Measurements from ENCODE around the gene TANGO2. TPM values are rescaled to one million over a fixed set of nuclear protein-coding genes. Genes with fewer than 3 reads are reported as not detected.

Gene TANGO2
- total and polyA plus RNA-seq, 2 donors (not counting 1 experiment from before 2014, with no cell fraction given): 75.5 to 75.6 TPM

GRCh38 chr22:20000246-20001081 is 20.4 kb upstream of the TANGO2 start:
- WGBS (ENCODE audit: insufficient coverage): 88% methylated on average over 5 of the region's 14 CpGs
- H3K4me3 Mint-ChIP-seq: no peak overlapping the region
- ATAC-seq (ENCODE audit: low read depth) (no peak), DNase-seq (no peak)
- Histone ChIP-seq H3K4me1 (ENCODE audit: control insufficient read depth in 2 of 2, insufficient read depth in 2 of 2, low read length in 2 of 2) (no peaks in the 10 kb centered on the region), H4K20me1 (ENCODE audit: control insufficient read depth, insufficient read depth, low read length, poor library complexity, severe bottlenecking) (no peaks in the 10 kb centered on the region), H3K79me2 (ENCODE audit: control insufficient read depth, insufficient read depth, low read length) (no peaks in the 10 kb centered on the region), H3K36me3 (replicated peaks in 1 of 2; ENCODE audit: control extremely low read depth in 1 of 2, control insufficient read depth in 1 of 2, extremely low read depth in 1 of 2, insufficient read depth in 2 of 2, low read length in 1 of 2) (no peaks in the 10 kb centered on the region), H3K4me2 (replicated peaks; ENCODE audit: low read depth, low read length, poor library complexity, severe bottlenecking) (no peak overlapping the region), H3K4me3 (ENCODE audit: control extremely low read depth in 1 of 5, extremely low read depth in 1 of 5, insufficient read depth in 1 of 5, low read depth in 2 of 5, low read length in 4 of 5) (no peak overlapping the region), H3K27ac (ENCODE audit: low read length in 2 of 2) (no peak overlapping the region), H2AFZ (ENCODE audit: insufficient read depth, low read depth, low read length, poor library complexity, severe bottlenecking) (no peak overlapping the region), H3K9ac (ENCODE audit: low read length) (no peak overlapping the region), H3K27me3 (replicated peaks in 1 of 4; ENCODE audit: control extremely low read depth in 1 of 4, control insufficient read depth in 3 of 4, insufficient read depth in 4 of 4, low read length in 3 of 4) (no peaks in the 10 kb centered on the region), H3K9me3 (ENCODE audit: control extremely low read depth in 1 of 3, control insufficient read depth in 2 of 3, insufficient read depth in 1 of 3, low read length in 2 of 3) (peaks cover 1 to 9% (median 8%) of the 10 kb centered on the region in 3 donors)
- POLR2A ChIA-PET: no interaction called here
- H3K27ac Mint-ChIP-seq: no peak overlapping the region
- CTCF ChIA-PET: no interaction called here
- no peaks in the 10 kb centered on the region for H3K27me3 Mint-ChIP-seq
- no peaks in the 10 kb centered on the region for H3K4me1 Mint-ChIP-seq
- no peak for TF ChIP-seq EZH2 (IDR thresholded peaks at IDR 0.05; ENCODE audit: borderline replicate concordance, insufficient read depth, low read depth, low read length, poor library complexity, severe bottlenecking)
- TF ChIP-seq, protein P1, sequence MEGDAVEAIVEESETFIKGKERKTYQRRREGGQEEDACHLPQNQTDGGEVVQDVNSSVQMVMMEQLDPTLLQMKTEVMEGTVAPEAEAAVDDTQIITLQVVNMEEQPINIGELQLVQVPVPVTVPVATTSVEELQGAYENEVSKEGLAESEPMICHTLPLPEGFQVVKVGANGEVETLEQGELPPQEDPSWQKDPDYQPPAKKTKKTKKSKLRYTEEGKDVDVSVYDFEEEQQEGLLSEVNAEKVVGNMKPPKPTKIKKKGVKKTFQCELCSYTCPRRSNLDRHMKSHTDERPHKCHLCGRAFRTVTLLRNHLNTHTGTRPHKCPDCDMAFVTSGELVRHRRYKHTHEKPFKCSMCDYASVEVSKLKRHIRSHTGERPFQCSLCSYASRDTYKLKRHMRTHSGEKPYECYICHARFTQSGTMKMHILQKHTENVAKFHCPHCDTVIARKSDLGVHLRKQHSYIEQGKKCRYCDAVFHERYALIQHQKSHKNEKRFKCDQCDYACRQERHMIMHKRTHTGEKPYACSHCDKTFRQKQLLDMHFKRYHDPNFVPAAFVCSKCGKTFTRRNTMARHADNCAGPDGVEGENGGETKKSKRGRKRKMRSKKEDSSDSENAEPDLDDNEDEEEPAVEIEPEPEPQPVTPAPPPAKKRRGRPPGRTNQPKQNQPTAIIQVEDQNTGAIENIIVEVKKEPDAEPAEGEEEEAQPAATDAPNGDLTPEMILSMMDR (IDR thresholded peaks at IDR 0.05): no peak
- intact Hi-C loops (cut with micrococcal nuclease): no loop called here
- peaks cover 4% of the 10 kb centered on the region for H3K9me3 Mint-ChIP-seq (ENCODE audit: insufficient read depth)

DNA sequence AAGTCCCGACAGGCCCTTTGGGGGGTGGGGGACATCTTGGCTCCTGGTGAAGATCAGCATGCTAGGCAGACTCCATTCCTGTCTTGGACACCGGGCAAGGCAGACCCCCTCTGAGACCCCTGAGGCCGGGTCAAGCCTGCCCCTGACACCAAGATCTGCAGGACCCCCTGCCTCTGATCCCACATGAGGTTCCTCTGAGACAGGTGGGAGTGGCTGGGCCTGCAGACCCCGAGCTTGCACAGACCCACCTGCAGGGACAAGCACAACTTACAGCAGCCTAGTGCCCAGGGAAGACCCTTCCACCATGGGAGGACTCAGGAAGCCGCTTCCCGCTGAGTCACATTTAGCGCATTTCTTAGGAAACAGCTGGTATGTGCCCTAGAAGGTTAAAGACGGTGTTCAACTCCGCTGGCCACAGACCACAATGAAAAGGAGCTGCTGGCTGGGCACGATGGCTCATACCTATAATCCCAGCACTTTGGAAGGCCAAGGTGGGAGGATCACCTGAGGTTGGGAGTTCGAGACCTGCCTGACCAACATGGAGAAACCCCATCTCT is 19.8 kb upstream of the TANGO2 start:
- 36% methylated on average over 9 of the region's 11 CpGs for WGBS (ENCODE audit: insufficient coverage)
- no peaks in the 10 kb centered on the region for H3K4me1 Mint-ChIP-seq
- no peak overlapping the region for H3K4me2 ChIP-seq (replicated peaks; ENCODE audit: low read depth, low read length, poor library complexity, severe bottlenecking)

More for the DNA sequence above, 19.8 kb upstream of the TANGO2 start:
- no peaks in the 10 kb centered on the region for H3K27me3 ChIP-seq (replicated peaks in 1 of 4; ENCODE audit: control extremely low read depth in 1 of 4, control insufficient read depth in 3 of 4, insufficient read depth in 4 of 4, low read length in 3 of 4)
- H3K27me3 Mint-ChIP-seq: no peaks in the 10 kb centered on the region
- CTCF ChIA-PET: no interaction called here
- no peaks in the 10 kb centered on the region for H3K36me3 ChIP-seq (replicated peaks in 1 of 2; ENCODE audit: control extremely low read depth in 1 of 2, control insufficient read depth in 1 of 2, extremely low read depth in 1 of 2, insufficient read depth in 2 of 2, low read length in 1 of 2)
- TF ChIP-seq EZH2 (IDR thresholded peaks at IDR 0.05; ENCODE audit: borderline replicate concordance, insufficient read depth, low read depth, low read length, poor library complexity, severe bottlenecking): no peak
- TF ChIP-seq, protein P1 (IDR thresholded peaks at IDR 0.05): no peak
- intact Hi-C loops (cut with micrococcal nuclease): no loop called here
- peaks cover 4% of the 10 kb centered on the region for H3K9me3 Mint-ChIP-seq (ENCODE audit: insufficient read depth)
- no peak overlapping the region for H3K27ac ChIP-seq (ENCODE audit: low read length in 2 of 2)
- H3K9me3 ChIP-seq (ENCODE audit: control extremely low read depth in 1 of 3, control insufficient read depth in 2 of 3, insufficient read depth in 1 of 3, low read length in 2 of 3): peaks cover 1 to 9% (median 8%) of the 10 kb centered on the region in 3 donors
- no peaks in the 10 kb centered on the region for H4K20me1 ChIP-seq (ENCODE audit: control insufficient read depth, insufficient read depth, low read length, poor library complexity, severe bottlenecking)
- H2AFZ ChIP-seq (ENCODE audit: insufficient read depth, low read depth, low read length, poor library complexity, severe bottlenecking): no peak overlapping the region
- POLR2A ChIA-PET: no interaction called here
- no peak overlapping the region for H3K9ac ChIP-seq (ENCODE audit: low read length)
- H3K27ac Mint-ChIP-seq: no peak overlapping the region
- H3K4me3 Mint-ChIP-seq: no peak overlapping the region
- DNase-seq: no peak
- no peaks in the 10 kb centered on the region for H3K4me1 ChIP-seq (ENCODE audit: control insufficient read depth in 2 of 2, insufficient read depth in 2 of 2, low read length in 2 of 2)
- no peak for ATAC-seq (ENCODE audit: low read depth)
- H3K4me3 ChIP-seq (ENCODE audit: control extremely low read depth in 1 of 5, extremely low read depth in 1 of 5, insufficient read depth in 1 of 5, low read depth in 2 of 5, low read length in 4 of 5): no peak overlapping the region
- no peaks in the 10 kb centered on the region for H3K79me2 ChIP-seq (ENCODE audit: control insufficient read depth, insufficient read depth, low read length)

Data from B cell (primary cell).